Body of pancreas (tissue), 4 donors: ENCODE measurements around the gene GON4L.

ENCODE experiments used
- POLR2A ChIP-seq, 3 donors: fragments of 450-650 bp; IDR thresholded peaks; one replicate each; pipeline ENCODE4 v1.6.1; 2016; ENCODE audit warnings: antibody characterized with exemption in 3 of 3, mild to moderate bottlenecking in 2 of 3
- TF ChIP-seq, protein P1 (sequence below), 7 experiments: fragments of 450-650 bp in 4 of 7; fragments of 200-600 bp in 3 of 7; sonication (generic) in 3 of 7; IDR thresholded peaks; one replicate each; pipeline ENCODE4 v1.5.1; 2016 to 2019; ENCODE audit warnings: antibody characterized with exemption in 7 of 7

DNA sequence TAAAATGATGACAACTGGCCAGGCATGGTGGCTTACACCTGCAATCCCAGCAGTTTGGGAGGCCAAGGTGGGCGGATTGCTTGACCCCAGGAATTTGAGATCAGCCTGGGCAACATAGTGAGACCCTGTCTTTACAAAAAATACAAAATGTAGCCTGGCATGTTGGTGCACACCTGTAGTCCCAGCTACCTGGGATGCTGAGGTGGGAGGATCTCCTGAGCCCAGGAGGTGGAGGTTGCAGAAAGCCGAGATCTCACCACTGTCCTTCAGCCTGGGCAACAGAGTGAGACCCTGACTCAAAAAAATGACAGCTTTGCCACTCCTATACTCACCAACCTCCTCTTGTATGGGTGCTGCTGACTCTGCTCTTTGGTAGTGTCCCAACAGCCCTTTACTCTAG is 20.9 kb upstream of the GON4L start:
- TF ChIP-seq POLR2A (IDR thresholded peaks at IDR 0.05): no peak
- TF ChIP-seq, protein P1, sequence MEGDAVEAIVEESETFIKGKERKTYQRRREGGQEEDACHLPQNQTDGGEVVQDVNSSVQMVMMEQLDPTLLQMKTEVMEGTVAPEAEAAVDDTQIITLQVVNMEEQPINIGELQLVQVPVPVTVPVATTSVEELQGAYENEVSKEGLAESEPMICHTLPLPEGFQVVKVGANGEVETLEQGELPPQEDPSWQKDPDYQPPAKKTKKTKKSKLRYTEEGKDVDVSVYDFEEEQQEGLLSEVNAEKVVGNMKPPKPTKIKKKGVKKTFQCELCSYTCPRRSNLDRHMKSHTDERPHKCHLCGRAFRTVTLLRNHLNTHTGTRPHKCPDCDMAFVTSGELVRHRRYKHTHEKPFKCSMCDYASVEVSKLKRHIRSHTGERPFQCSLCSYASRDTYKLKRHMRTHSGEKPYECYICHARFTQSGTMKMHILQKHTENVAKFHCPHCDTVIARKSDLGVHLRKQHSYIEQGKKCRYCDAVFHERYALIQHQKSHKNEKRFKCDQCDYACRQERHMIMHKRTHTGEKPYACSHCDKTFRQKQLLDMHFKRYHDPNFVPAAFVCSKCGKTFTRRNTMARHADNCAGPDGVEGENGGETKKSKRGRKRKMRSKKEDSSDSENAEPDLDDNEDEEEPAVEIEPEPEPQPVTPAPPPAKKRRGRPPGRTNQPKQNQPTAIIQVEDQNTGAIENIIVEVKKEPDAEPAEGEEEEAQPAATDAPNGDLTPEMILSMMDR (IDR thresholded peaks at IDR 0.05): no peak
